B cell (primary cell): ENCODE data around the gene SH3RF3. TPM values are rescaled to one million over a fixed set of nuclear protein-coding genes. Genes with fewer than 3 reads are reported as not detected.

Source experiments
- ATAC-seq: fragments of 200-7000 bp; cut with Tn5 transposase; one replicate; pipeline ENCODE4 v1.10.0; 2021; ENCODE audit warnings: low read depth, mild to moderate bottlenecking, moderate number of reproducible peaks, moderate library complexity
- CTCF ChIA-PET: fragments of 350-600 bp; sonication (Branson Sonifier 250); formaldehyde crosslinking; loops from one replicate; lab custom pipeline; 2021; ENCODE audit warnings: antibody characterized with exemption, inconsistent platforms; lab: Charles Lee
- POLR2A ChIA-PET: fragments of 350-600 bp; sonication (Branson Sonifier 250); formaldehyde crosslinking; loops from one replicate; lab custom pipeline; 2021; ENCODE audit warnings: antibody characterized with exemption; lab: Charles Lee
- DNase-seq: peaks from one replicate; pipeline ENCODE4 v3.0.0; 2013
- H2AFZ ChIP-seq: 2 replicates; pipeline ENCODE4 v1.6.1; 2012; ENCODE audit warnings: mild to moderate bottlenecking, low read depth, low read length; ENCODE audit not compliant: insufficient read depth, poor library complexity, severe bottlenecking
- H3K27ac ChIP-seq, 2 donors: 1 replicate in 1 of 2; 2 replicates in 1 of 2; pipeline ENCODE4 v1.5.1; 2012 to 2013; ENCODE audit warnings: low read length in 2 of 2, mild to moderate bottlenecking in 2 of 2, moderate library complexity in 1 of 2
- H3K27me3 ChIP-seq, 4 experiments: fragments of 200-600 bp in 1 of 4; sonication (generic) in 1 of 4; replicated peaks in 1 of 4; 1 replicate in 2 of 4; 2 replicates in 2 of 4; pipeline versions ENCODE4 v1.6.1 to v1.7.0; 2013 to 2016; ENCODE audit warnings: low read length in 3 of 4, mild to moderate bottlenecking in 2 of 4, mixed read lengths in 1 of 4, moderate library complexity in 1 of 4; ENCODE audit not compliant: insufficient read depth in 4 of 4, control insufficient read depth in 3 of 4; ENCODE audit errors: control extremely low read depth in 1 of 4
- H3K36me3 ChIP-seq, 2 experiments: replicated peaks in 1 of 2; 1 replicate in 1 of 2; 2 replicates in 1 of 2; pipeline versions ENCODE4 v1.6.1 to v1.7.1; 2013; ENCODE audit warnings: low read length in 1 of 2; ENCODE audit not compliant: insufficient read depth in 2 of 2, control insufficient read depth in 1 of 2; ENCODE audit errors: control extremely low read depth in 1 of 2, extremely low read depth in 1 of 2
- H3K4me1 ChIP-seq, 2 donors: fragments of 200-600 bp in 1 of 2; sonication (generic) in 1 of 2; 1 replicate in 1 of 2; 2 replicates in 1 of 2; pipeline versions ENCODE4 v1.5.1 to v1.6.1; 2013 to 2017; ENCODE audit warnings: low read length in 2 of 2; ENCODE audit not compliant: control insufficient read depth in 2 of 2, insufficient read depth in 2 of 2
- H3K4me2 ChIP-seq: replicated peaks from 2 replicates; pipeline ENCODE3; 2012; ENCODE audit warnings: mild to moderate bottlenecking, low read depth, low read length; ENCODE audit not compliant: poor library complexity, severe bottlenecking
- H3K4me3 ChIP-seq, 5 experiments: fragments of 200-600 bp in 1 of 5; sonication (generic) in 1 of 5; 1 replicate in 3 of 5; 2 replicates in 2 of 5; pipeline versions ENCODE4 v1.5.1 to v1.7.0; 2011 to 2016; ENCODE audit warnings: low read length in 4 of 5, mild to moderate bottlenecking in 4 of 5, low read depth in 2 of 5, control low read depth in 1 of 5, moderate library complexity in 1 of 5; ENCODE audit not compliant: insufficient read depth in 1 of 5; ENCODE audit errors: control extremely low read depth in 1 of 5, extremely low read depth in 1 of 5
- H3K79me2 ChIP-seq: fragments of 200-600 bp; sonication (generic); one replicate; pipeline ENCODE4 v1.6.0; 2016; ENCODE audit warnings: low read length; ENCODE audit not compliant: control insufficient read depth, insufficient read depth
- H3K9ac ChIP-seq: fragments of 200-600 bp; sonication (generic); 2 replicates; pipeline ENCODE4 v1.6.1; 2017; ENCODE audit warnings: mild to moderate bottlenecking, low read length, moderate library complexity
- H3K9me3 ChIP-seq, 3 donors: one replicate each; pipeline versions ENCODE4 v1.6.1 to v1.7.1; 2013; ENCODE audit warnings: low read length in 2 of 3; ENCODE audit not compliant: control insufficient read depth in 2 of 3, insufficient read depth in 1 of 3; ENCODE audit errors: control extremely low read depth in 1 of 3
- H4K20me1 ChIP-seq: 2 replicates; pipeline ENCODE4 v1.6.0; 2012; ENCODE audit warnings: mild to moderate bottlenecking, low read length; ENCODE audit not compliant: insufficient read depth, control insufficient read depth, poor library complexity, severe bottlenecking
- H3K27ac Mint-ChIP-seq: one replicate; pipeline ENCODE4 v1.8.0; 2021; ENCODE audit warnings: mixed read lengths
- H3K27me3 Mint-ChIP-seq: one replicate; pipeline ENCODE4 v1.8.0; 2021; ENCODE audit warnings: mixed read lengths
- H3K4me1 Mint-ChIP-seq: one replicate; pipeline ENCODE4 v1.8.0; 2021; ENCODE audit warnings: mixed read lengths
- H3K4me3 Mint-ChIP-seq: one replicate; pipeline ENCODE4 v1.8.0; 2021; ENCODE audit warnings: mixed read lengths
- H3K9me3 Mint-ChIP-seq: one replicate; pipeline ENCODE4 v1.8.0; 2022; ENCODE audit warnings: mixed read lengths; ENCODE audit not compliant: insufficient read depth
- CTCF ChIP-seq: fragments of 200-600 bp; IDR thresholded peaks from one replicate; pipeline ENCODE4 v1.8.0; 2022; ENCODE audit warnings: antibody characterized with exemption, mild to moderate bottlenecking
- EZH2 ChIP-seq: IDR thresholded peaks from 2 replicates; pipeline ENCODE4 v1.6.1; 2012; ENCODE audit warnings: borderline replicate concordance, low read depth, mild to moderate bottlenecking, moderate library complexity, low read length; ENCODE audit not compliant: insufficient read depth, poor library complexity, severe bottlenecking
- WGBS: methylation state at CpG from one replicate; pipeline ENCODE4 v1.1.5; 2013; ENCODE audit warnings: missing lambda C conversion rate; ENCODE audit not compliant: insufficient coverage; 5-methylcytosine and 5-hydroxymethylcytosine counted together
- intact Hi-C: fragments of 100-400 bp; cut with micrococcal nuclease; formaldehyde crosslinking; loops from one replicate; pipeline ENCODE4 v1.10.0; 2022
- polyA plus RNA-seq: library from polyadenylated mRNA; depleted of rRNA; stranded (reverse); fragments of >200 nt; gene quantifications from 2 replicates; pipeline ENCODE4 v1.2.3, GENCODE V29; 2012
- total RNA-seq, 2 donors: library from RNA; stranded (reverse); fragments of 120-200 nt in 1 of 2; gene quantifications; 1 replicate in 1 of 2; 2 replicates in 1 of 2; pipeline versions ENCODE4 v1.2.3 to v1.2.4, GENCODE V29; 2013 to 2022

SH3RF3 gene
- total and polyA plus RNA-seq, 2 donors (not counting 1 experiment from before 2014, with no cell fraction given) = 0.07 to 1.2 TPM

DNA sequence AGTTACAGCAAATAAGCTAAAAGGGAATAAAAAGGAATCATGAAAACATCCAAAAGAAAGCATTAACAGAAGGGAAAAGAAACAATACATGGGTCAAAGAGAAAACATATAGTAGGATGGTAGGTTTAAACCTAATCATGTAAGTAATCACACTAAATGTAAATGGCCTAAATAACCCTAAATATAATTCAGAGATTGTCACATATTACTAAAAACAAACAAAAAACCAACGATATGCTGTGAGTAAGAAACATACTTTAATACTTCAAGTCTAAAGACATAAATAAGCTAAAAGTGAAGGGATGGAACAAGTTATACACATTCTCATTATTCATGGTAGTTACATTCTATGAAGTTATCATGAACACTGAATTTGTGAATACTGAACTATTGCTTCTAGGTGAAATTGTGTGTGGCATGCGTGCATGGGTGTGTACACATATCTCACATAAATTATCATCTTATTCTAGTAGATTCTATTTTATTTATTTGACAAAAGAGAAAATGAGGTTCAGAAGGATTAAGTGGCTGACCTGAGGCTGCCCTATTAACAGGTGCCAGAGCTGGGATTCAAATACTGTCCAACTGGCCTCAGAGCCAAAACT is 313.8 kb downstream of the SH3RF3 start:
- Histone ChIP-seq H3K79me2 (no peaks in the 10 kb centered on the region), H3K9me3 (peaks cover 4 to 30% (median 28%) of the 10 kb centered on the region in 3 donors), H3K4me3 (no peak overlapping the region), H3K4me1 (no peaks in the 10 kb centered on the region), H2AFZ (no peak overlapping the region), H3K36me3 (no peaks in the 10 kb centered on the region), H3K27me3 (no peaks in the 10 kb centered on the region), H3K9ac (no peak overlapping the region), H3K27ac (no peak overlapping the region), H3K4me2 (no peak overlapping the region), H4K20me1 (no peaks in the 10 kb centered on the region)
- DNase-seq = no peak
- H3K4me3 Mint-ChIP-seq = no peak overlapping the region
- peaks cover 15% of the 10 kb centered on the region for H3K9me3 Mint-ChIP-seq
- ChIA-PET CTCF (no interaction called here), POLR2A (no interaction called here)
- intact Hi-C loops = no loop called here
- no CpG with 5 or more reads among the region's 2 CpGs for WGBS
- no peaks in the 10 kb centered on the region for H3K4me1 Mint-ChIP-seq
- no peaks in the 10 kb centered on the region for H3K27me3 Mint-ChIP-seq
- no peak for ATAC-seq
- no peak overlapping the region for H3K27ac Mint-ChIP-seq
- no peak for TF ChIP-seq CTCF
- no peak for TF ChIP-seq EZH2

DNA sequence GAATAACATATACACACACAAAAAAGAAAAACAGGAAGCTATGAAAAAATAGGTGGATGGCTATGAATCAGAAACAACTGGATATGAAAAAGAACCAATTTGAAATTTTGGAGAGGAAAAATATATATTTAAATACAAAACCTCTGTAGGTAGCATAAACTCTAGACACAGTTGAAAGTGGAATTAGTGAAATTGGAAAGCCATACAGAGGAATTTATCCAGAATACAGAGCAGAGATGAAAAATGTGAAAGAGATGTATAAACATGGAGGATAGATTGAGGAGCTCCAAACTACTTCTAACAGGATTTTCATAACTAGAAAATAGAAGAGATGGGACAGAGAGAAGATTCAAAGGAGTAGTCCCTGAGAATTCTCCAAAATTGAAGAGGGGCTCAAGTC is 315.9 kb downstream of the SH3RF3 start:
- Histone ChIP-seq H3K79me2 (no peaks in the 10 kb centered on the region), H3K4me1 (no peaks in the 10 kb centered on the region), H2AFZ (no peak overlapping the region), H4K20me1 (no peaks in the 10 kb centered on the region), H3K9me3 (peaks cover 4 to 28% (median 27%) of the 10 kb centered on the region in 3 donors), H3K4me3 (no peak overlapping the region), H3K36me3 (no peaks in the 10 kb centered on the region), H3K27ac (no peak overlapping the region), H3K4me2 (no peak overlapping the region), H3K27me3 (no peaks in the 10 kb centered on the region), H3K9ac (no peak overlapping the region)
- Mint-ChIP-seq H3K27ac (no peak overlapping the region), H3K4me3 (no peak overlapping the region), H3K27me3 (no peaks in the 10 kb centered on the region), H3K9me3 (peaks cover 13% of the 10 kb centered on the region), H3K4me1 (no peaks in the 10 kb centered on the region)
- no peak for DNase-seq
- CTCF ChIA-PET = no interaction called here
- no peak for ATAC-seq
- TF ChIP-seq EZH2 (no peak), CTCF (no peak)
- intact Hi-C loops = no loop called here
- POLR2A ChIA-PET = no interaction called here
